Thymus (tissue), 11 donors: Measurements from ENCODE around the gene KCNMB1. TPM values are rescaled to one million over a fixed set of nuclear protein-coding genes. Genes with fewer than 3 reads are reported as not detected.

Source experiments
- DNase-seq, 9 donors: peaks; one replicate each; pipeline ENCODE4 v3.0.0-alpha.2; 2013; ENCODE audit warnings: low spot score in 9 of 9, low read depth in 6 of 9, missing footprints in 1 of 9
- H3K27ac ChIP-seq, 2 donors: one replicate each; pipeline ENCODE4 v1.5.1; 2013; ENCODE audit warnings: control low read depth in 1 of 2, low read depth in 1 of 2, low read length in 1 of 2, mild to moderate bottlenecking in 1 of 2, moderate library complexity in 1 of 2
- H3K27me3 ChIP-seq, 2 donors: one replicate each; pipeline ENCODE4 v1.5.1; 2013; ENCODE audit warnings: low read length in 1 of 2; ENCODE audit not compliant: control insufficient read depth in 2 of 2, insufficient read depth in 1 of 2
- H3K36me3 ChIP-seq, 2 donors: one replicate each; pipeline ENCODE4 v1.5.1; 2013; ENCODE audit warnings: low read length in 1 of 2, mild to moderate bottlenecking in 1 of 2, moderate library complexity in 1 of 2; ENCODE audit not compliant: control insufficient read depth in 2 of 2, insufficient read depth in 2 of 2
- H3K4me1 ChIP-seq, 2 donors: one replicate each; pipeline ENCODE4 v1.5.1; 2013; ENCODE audit warnings: low read length in 2 of 2; ENCODE audit not compliant: control insufficient read depth in 2 of 2, insufficient read depth in 2 of 2
- H3K4me3 ChIP-seq, 2 donors: one replicate each; pipeline ENCODE4 v1.5.1; 2013; ENCODE audit warnings: low read length in 2 of 2, control low read depth in 1 of 2, mild to moderate bottlenecking in 1 of 2
- H3K9me3 ChIP-seq, 2 donors: one replicate each; pipeline ENCODE4 v1.5.1; 2013; ENCODE audit warnings: low read length in 1 of 2, mild to moderate bottlenecking in 1 of 2; ENCODE audit not compliant: control insufficient read depth in 2 of 2, insufficient read depth in 1 of 2
- WGBS: extraction: QIAGEN DNeasy Blood & Tissue Kit; methylation state at CpG from one replicate; pipeline ENCODE4 v1.1.7; 2013; 5-methylcytosine and 5-hydroxymethylcytosine counted together
- polyA plus RNA-seq: library from polyadenylated mRNA; stranded (reverse); fragments of 200-250 nt; gene quantifications from one replicate; pipeline ENCODE4 v1.2.3, GENCODE V29; 2013
- total RNA-seq: library from RNA; stranded (reverse); fragments of 120-200 nt; gene quantifications from one replicate; pipeline ENCODE4 v1.2.4, GENCODE V29; 2013
- donor health status: healthy.

Gene KCNMB1
- total and polyA plus RNA-seq, 2 donors: 0.57 to 2.9 TPM

DNA sequence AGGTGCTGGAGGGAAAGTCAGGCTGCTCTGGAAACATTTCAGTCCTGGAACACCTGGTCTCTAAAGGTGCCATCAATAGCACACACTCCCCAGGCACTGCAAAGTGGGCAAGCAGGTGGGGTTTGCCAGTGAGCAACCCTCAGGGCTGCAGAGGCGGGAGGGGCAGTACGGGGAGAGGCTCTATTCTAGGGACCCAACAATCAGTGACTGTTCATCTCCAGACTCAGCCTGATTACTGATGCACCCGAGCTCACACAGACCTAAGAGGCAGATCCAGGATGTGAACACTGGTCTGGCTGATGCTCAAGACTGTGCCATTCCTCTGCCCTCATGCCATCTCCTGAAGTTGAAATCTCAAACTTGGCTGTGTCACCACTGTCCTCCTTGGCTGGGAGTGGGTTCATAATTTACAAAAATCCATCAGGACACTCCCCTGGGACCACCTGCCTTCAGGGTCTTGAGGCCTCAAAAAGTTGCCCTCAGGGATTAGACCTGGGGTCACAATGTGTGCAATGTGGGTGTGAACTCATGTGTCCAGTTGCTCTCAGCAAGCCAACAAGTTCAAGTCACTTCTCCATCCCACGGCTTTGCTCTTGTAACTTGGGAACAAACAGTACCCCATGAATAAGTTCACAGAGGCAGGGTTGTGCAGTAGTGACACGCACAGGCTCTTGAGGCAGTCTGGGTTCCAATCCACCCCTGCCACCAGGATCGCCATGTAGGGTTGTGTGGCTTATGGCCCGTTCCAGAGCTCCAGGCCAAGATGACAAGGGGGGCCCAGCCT lies 19.9 kb upstream of the KCNMB1 start:
- no peak for DNase-seq
- H3K27me3 ChIP-seq: no peaks in the 10 kb centered on the region
- 95% methylated on average over 7 of the region's 7 CpGs for WGBS
- no peaks in the 10 kb centered on the region for H3K9me3 ChIP-seq
- H3K36me3 ChIP-seq: no peaks in the 10 kb centered on the region
- no peak overlapping the region for H3K27ac ChIP-seq
- no peak overlapping the region for H3K4me3 ChIP-seq
- no peaks in the 10 kb centered on the region for H3K4me1 ChIP-seq

DNA sequence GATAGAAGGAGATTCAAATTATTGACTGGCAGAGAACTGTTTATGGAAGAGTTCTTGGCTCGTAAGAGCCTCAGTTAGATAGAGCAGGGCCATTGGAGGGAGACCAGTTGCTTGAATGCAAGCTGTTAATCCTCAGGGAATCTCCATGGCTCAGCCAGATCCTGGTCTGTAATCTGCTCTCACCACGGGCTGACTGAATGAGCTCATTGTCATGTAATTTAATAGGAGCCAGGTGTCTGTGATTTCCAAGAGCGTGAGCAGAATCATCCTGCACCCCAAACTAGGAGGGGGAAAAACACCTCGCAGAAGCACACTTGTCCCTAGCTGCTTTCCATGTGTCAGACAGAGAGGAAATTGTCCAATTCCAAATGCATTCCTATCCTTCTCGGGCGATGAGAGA lies 19.1 kb upstream of the KCNMB1 start:
- Histone ChIP-seq H3K27me3 (no peaks in the 10 kb centered on the region), H3K36me3 (no peaks in the 10 kb centered on the region), H3K9me3 (no peaks in the 10 kb centered on the region), H3K4me1 (no peaks in the 10 kb centered on the region), H3K4me3 (no peak overlapping the region), H3K27ac (no peak overlapping the region)
- WGBS: 92% methylated on average over 6 of the region's 6 CpGs
- no peak for DNase-seq

DNA sequence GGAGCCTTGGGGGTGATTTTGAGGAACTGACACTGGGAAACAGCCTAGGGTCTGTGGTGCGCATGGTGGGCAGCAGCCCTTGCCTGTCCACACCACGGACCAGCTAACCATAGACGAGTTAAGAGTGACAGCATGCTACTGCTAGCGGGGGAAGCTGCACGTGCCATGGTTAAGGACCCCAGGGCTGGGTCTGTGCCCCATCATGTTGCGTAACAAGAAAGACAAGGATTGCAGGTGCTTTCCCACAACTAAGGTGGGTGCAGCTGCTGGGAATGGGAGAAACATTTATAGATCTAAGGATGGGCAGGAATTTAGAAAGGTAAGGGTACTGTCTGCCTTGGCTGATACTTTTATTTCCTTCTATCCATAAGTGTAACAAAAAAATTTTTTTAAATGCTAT lies 17.9 kb upstream of the KCNMB1 start:
- Histone ChIP-seq H3K4me1 (no peaks in the 10 kb centered on the region), H3K27me3 (no peaks in the 10 kb centered on the region), H3K27ac (no peak overlapping the region), H3K9me3 (no peaks in the 10 kb centered on the region), H3K36me3 (no peaks in the 10 kb centered on the region), H3K4me3 (no peak overlapping the region)
- DNase-seq: no peak
- 88% methylated on average over 6 of the region's 6 CpGs for WGBS

DNA sequence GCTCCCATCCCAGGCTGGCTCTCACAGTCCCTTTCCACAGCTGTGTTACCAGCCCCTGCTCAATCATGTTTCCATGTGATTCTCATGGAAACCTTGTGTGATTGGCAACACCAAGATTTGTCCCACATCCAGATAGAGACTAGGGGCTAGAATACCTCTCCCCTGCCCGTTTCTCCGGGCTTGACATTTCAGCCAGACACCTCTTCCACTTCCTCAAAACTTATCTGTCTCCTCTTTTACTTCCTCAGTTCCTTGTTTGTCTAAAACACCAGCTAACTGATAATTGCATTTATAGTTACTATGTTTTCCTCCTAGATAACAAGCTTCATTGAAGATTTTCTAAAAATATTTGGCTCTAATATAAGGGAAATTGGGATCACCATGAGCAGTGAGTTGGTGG lies 16.6 kb upstream of the KCNMB1 start:
- DNase-seq: no peak
- 30% methylated on average over 2 of the region's 2 CpGs for WGBS
- H3K4me3 ChIP-seq: no peak overlapping the region
- H3K9me3 ChIP-seq: peaks cover 0 to 5% of the 10 kb centered on the region in 2 donors
- no peaks in the 10 kb centered on the region for H3K4me1 ChIP-seq
- H3K27ac ChIP-seq: no peak overlapping the region
- H3K27me3 ChIP-seq: no peaks in the 10 kb centered on the region
- no peaks in the 10 kb centered on the region for H3K36me3 ChIP-seq

DNA sequence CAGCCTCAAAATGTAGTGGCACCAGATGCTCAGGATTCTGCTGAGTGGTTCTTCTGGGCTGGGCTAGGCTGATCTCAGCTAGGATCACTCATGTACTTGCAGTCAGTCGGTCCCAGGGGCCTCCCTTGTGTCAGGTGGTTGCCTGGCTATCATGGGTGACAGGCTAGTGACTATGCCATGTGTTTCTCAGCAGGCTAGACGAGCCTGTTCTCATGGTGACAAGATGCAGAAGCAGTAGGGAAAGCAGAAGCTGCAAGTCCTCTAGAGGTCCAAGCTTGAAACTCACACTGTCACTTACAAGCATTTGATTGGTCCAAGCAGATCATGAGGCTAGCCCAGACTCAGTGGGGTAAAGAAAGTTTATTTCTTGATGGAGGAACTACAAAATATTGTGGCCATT lies 15.2 kb upstream of the KCNMB1 start:
- H3K36me3 ChIP-seq: no peaks in the 10 kb centered on the region
- DNase-seq: no peak
- H3K4me3 ChIP-seq: no peak overlapping the region
- peaks cover 0 to 5% of the 10 kb centered on the region in 2 donors for H3K9me3 ChIP-seq
- H3K27me3 ChIP-seq: no peaks in the 10 kb centered on the region
- H3K27ac ChIP-seq: no peak overlapping the region
- 49% methylated on average over 2 of the region's 2 CpGs for WGBS
- no peaks in the 10 kb centered on the region for H3K4me1 ChIP-seq

DNA sequence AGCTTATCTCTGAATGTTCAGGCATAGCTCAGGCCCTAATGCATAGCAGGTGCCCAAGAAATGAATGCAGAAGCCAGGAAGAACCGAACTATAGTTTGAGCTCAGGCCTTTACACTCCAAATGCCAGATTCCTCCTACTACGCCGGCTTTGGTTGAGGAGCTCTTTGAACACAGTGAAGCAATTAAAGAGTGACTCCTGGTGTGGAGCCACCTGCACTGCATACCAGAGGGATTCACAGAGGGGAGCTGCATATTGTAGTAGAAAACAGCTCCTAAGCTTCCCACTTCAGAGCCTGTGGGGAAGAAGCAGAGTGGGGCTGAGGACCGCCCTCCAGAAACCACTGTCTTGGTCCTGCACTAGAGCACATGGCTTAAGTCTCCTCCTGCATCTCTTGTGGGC lies 14.5 kb upstream of the KCNMB1 start:
- Histone ChIP-seq H3K4me1 (no peaks in the 10 kb centered on the region), H3K27ac (no peak overlapping the region), H3K36me3 (no peaks in the 10 kb centered on the region), H3K9me3 (peaks cover 0 to 5% of the 10 kb centered on the region in 2 donors), H3K4me3 (no peak overlapping the region), H3K27me3 (no peaks in the 10 kb centered on the region)
- DNase-seq: no peak
- WGBS: 78% methylated on average over 4 of the region's 4 CpGs

DNA sequence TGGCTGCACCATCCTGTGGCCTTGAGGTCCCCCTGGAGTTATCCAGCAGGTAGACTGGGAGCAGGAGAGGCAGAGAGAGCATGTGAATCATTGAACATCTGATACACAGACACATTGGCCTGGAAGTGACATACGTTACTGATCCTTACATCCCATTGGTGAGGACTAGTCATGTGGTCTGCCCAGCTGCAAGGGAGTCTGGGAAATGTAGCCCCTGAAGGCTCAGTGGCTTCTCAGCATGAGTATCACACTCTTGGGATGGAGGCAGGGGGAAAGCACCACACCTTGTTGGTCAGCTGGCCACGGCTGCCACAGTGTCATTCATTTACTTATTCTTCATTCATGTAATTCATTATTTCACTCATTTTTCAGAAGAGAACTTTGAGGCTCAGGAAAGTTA lies 13.3 kb upstream of the KCNMB1 start:
- Histone ChIP-seq H3K27me3 (no peaks in the 10 kb centered on the region), H3K4me1 (no peaks in the 10 kb centered on the region), H3K9me3 (peaks cover 0 to 5% of the 10 kb centered on the region in 2 donors), H3K36me3 (no peaks in the 10 kb centered on the region), H3K27ac (no peak overlapping the region), H3K4me3 (no peak overlapping the region)
- 99% methylated on average over 2 of the region's 2 CpGs for WGBS
- no peak for DNase-seq

DNA sequence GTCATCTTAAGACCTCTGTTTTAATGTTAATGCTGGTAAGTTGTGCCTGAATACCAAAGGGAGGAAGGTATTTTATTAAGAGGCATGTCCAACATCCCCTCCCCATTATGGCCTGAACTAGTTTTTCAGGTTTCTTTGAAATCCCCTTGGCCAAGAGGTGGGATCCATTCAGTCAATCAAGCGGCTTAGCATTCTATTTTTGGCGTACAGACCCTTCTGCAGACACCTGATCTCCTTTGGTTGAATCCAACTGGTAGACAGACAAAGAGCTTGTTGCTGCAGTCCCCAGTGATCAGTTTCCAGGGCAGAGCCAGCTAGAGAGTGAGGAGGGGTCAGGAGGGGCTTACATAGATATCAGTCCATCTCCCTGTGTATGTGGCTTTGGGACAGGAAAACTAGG lies 7.9 kb upstream of the KCNMB1 start:
- no peaks in the 10 kb centered on the region for H3K27me3 ChIP-seq
- H3K27ac ChIP-seq: no peak overlapping the region
- no peak overlapping the region for H3K4me3 ChIP-seq
- H3K9me3 ChIP-seq: peaks cover 0 to 5% of the 10 kb centered on the region in 2 donors
- DNase-seq: no peak
- 96% methylated on average over 2 of the region's 2 CpGs for WGBS
- peaks cover 0 to 8% of the 10 kb centered on the region in 2 donors for H3K4me1 ChIP-seq
- no peaks in the 10 kb centered on the region for H3K36me3 ChIP-seq

DNA sequence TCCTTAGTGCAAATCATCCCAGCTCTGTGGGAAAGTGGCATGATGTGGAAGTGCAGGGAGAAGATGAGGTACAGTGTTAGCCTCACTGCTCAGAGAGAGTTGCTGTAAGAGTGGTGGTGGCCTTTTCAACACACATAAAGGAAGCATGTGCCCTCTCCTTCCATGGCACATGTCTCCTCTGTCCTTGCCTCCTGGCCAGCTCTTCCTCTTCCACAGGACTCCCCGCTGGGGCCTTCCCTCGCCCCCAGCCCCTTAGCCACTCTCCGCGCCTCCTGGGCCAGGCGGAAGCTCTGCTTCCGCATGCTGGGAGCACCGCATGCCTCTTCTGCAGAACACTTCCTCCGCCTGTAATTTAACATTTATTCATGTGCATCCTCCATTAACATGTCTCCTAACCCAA lies 4.8 kb upstream of the KCNMB1 start:
- Histone ChIP-seq H3K27me3 (no peaks in the 10 kb centered on the region), H3K4me3 (no peak overlapping the region), H3K9me3 (no peaks in the 10 kb centered on the region), H3K27ac (no peak overlapping the region), H3K36me3 (no peaks in the 10 kb centered on the region), H3K4me1 (peaks cover 4 to 27% of the 10 kb centered on the region in 2 donors)
- WGBS: 64% methylated on average over 8 of the region's 8 CpGs
- no peak for DNase-seq
